Vagina (tissue), 2 donors: ENCODE results near the gene C2orf68.

Experiments
- CTCF ChIP-seq, 3 experiments: fragments of 450-650 bp in 2 of 3; fragments of 200-600 bp in 1 of 3; sonication (generic) in 1 of 3; IDR thresholded peaks; one replicate each; pipeline ENCODE4 v1.5.1; 2017 to 2019; ENCODE audit warnings: antibody characterized with exemption in 3 of 3, mild to moderate bottlenecking in 2 of 3, moderate library complexity in 2 of 3
- POLR2AphosphoS5 ChIP-seq, 2 donors: sonication (generic); formaldehyde crosslinking; IDR thresholded peaks; one replicate each; pipeline ENCODE4 v1.9.0; 2017; ENCODE audit warnings: antibody characterized with exemption in 2 of 2, mild to moderate bottlenecking in 2 of 2, low read depth in 1 of 2; ENCODE audit not compliant: insufficient read depth in 1 of 2

- TF ChIP-seq POLR2AphosphoS5 (IDR thresholded peaks at IDR 0.05; ENCODE audit: insufficient read depth in 1 of 2, low read depth in 1 of 2) (no peak), CTCF (IDR thresholded peaks at IDR 0.05) (no peak)
Measured at GRCh38 chr2:85566265-85566664, 45.6 kb downstream of the C2orf68 start.
